GM21786 (cell line): ENCODE data around the gene SHISAL2B.
"Not testable (repeated sequence)": the region's sequence is repeated elsewhere in the genome, so short reads cannot be mapped to it uniquely, and the experiment has no call there.

Source experiments
- ATAC-seq: cut with Tn5 transposase; IDR thresholded peaks from one replicate; pipeline ENCODE4 v1.9.1; 2021; ENCODE audit not compliant: unreplicated experiment

SHISAL2B gene

DNA sequence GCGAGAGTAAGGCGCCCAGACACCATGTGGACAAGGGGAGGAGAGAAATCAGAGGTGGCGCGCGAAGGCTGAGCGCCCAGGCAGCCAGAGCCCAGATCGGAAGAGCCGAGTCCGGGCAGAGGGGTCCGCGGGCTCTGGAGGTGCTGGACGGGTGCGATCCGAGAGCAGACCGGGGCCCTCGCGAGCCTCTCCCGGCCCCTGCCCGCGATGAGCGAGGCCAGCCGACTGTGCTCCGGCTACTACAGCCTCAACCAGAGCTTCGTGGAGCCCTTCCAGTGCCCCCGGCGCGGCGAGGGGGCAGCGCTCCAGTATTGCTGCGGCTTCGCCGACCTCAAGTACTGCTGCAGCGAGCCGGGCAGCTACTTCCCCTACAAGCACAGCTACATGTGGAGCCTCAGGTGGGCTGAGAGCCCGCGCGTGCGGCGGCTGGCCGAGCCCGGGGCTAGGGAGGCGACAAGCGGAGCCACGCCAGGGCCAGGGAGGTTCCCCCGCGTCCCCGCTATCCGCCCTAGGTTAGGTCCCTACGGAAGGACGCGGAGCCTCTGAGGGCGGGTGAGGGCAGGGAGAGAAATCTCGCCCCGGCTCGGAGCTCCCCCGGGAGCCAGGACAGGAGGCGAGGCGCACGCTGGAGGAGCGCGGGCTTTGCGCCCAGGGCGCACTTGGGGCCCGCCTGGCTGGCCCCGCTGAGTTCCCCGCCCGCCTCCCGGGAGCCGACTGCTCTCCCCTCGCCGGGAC lies at the start of gene SHISAL2B:
TSS of gene SHISAL2B (plus strand) at position 87 of the 735 bp plus-strand sequence. CDS start at position 208, 121 bp downstream.
- no peak for ATAC-seq

- ATAC-seq, result no peak
These were observed 45.5 kb upstream of the SHISAL2B start for GRCh38 chr5:64644831-64645230.

DNA sequence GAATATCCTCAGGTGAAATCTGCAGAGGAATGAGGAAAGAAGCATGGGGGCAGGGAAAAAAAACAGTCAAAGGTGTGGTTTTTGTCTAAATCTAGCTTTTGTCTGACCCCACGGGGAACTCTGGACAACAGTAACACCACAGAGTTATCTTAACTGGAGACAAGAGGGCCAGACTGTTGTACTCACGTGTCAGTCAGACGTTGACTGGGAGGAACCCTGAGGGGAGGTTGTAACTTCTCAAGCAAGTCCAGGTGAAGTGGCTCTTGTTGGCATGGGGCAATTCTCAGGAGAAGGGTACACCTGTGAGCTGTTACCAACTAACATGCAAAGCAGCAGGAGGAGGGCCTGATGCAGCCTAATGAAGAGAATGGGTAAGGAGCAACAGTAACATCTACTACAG lies 44.1 kb upstream of the SHISAL2B start:
- no peak for ATAC-seq

GRCh38 chr5:64649512-64649911 lies 40.8 kb upstream of the SHISAL2B start:
- ATAC-seq, result no peak

- no peak for ATAC-seq
These were observed 36.3 kb upstream of the SHISAL2B start for GRCh38 chr5:64653766-64654560.

DNA sequence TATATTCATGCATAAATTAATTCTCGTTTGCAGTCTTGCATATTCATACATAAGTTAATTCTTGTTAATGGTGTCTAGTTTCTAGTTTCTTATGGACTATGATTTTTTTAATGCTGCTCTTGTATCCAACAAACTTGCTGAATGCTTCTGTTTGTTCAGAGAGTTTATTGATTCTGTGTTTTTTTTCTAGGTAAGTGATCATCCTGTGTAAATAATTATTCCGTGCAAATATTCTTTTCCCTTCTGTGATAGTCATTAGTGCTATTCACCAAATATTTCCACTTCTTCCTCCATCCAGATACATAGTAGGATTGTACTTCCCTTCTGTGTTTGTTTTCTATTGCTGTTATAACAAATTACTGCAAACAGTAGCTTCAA lies 35.8 kb upstream of the SHISAL2B start:
- no peak for ATAC-seq

DNA sequence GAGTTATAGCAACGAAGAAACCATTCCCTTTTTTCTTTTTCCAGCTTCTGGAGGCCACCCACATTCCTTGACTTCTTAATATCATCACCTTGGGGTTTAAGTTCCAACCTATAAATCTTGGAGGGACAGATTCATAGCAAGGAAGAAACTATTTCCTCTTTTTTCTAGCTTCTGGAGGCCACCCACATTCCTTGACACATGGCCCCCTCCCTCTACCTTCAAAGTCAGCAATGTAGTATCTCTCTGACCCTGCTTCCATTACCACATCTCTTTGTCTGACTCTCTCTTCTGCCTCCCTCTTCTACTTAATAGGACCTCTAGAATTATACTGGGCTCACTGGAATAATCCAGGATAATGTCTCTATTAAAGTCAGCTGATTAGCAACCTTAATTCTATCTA lies 34.7 kb upstream of the SHISAL2B start:
- ATAC-seq, result no peak

GRCh38 chr5:64659289-64659688 lies 31.0 kb upstream of the SHISAL2B start:
- ATAC-seq, result no peak

- not testable (repeated sequence) for ATAC-seq
These were observed 27.1 kb upstream of the SHISAL2B start for GRCh38 chr5:64663181-64663580.

GRCh38 chr5:64665243-64665642 lies 25.1 kb upstream of the SHISAL2B start:
- no peak for ATAC-seq

DNA sequence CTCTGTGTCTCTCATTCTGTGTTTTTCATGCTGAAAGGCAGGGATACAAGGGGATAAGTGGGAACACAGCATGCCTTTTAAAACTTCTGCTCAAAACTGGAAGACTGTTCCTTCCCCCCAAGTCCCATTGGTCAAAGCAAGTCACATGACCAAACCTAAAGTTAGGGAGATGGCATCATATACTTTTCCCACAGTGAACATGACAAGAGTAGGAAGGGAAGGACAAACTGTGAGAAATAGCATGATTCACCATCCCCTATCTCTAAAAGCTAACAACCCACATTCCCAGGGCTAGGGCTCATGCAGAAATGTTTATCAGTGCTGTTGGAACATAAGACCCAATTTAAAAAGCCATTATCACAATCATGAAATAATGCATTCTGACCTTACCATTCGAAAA lies 24.2 kb upstream of the SHISAL2B start:
- no peak for ATAC-seq

GRCh38 chr5:64667068-64667467 lies 23.2 kb upstream of the SHISAL2B start:
- no peak for ATAC-seq

DNA sequence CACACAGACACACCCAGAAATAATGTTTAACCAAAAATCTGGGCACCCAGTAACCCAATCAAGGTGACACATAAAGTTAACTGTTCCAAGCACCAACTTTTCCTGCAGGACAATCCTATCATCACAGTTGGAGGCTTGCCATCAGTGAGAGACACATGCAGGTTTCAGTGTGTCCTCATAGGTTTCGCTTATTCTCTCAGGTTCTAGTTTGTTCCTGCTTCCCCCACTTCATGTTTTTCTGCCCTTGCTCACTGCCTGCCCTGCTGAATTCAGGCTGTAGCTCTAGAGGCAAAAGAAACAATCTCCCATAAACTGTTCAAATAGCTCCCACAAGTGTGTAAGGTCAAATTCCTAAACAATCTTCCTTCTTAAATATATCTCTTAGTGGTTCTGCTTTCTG lies 20.0 kb upstream of the SHISAL2B start:
- no peak for ATAC-seq

GRCh38 chr5:64671678-64672077 lies 18.6 kb upstream of the SHISAL2B start:
- no peak for ATAC-seq

- no peak for ATAC-seq
These were observed 11.9 kb upstream of the SHISAL2B start for GRCh38 chr5:64678374-64678773.

DNA sequence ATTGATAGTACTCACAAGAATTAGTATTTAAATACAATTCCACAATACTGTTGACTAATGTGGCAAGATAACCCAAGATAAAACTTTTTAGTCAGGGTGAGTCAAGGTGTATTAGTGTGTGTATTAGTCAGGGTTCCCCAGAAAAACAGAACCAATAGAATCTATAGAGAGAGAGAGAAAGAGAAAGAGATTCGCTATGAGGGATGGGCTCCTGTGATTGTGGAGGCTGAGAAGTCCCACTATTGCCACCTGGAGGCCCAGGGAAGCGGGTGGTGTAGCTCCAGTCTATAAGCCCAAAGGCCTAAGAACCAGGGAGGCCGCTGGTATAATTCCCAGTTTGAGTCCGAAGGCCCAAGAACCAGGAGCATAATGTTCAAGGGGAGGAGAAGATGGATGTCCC lies 10.0 kb upstream of the SHISAL2B start:
- no peak for ATAC-seq

DNA sequence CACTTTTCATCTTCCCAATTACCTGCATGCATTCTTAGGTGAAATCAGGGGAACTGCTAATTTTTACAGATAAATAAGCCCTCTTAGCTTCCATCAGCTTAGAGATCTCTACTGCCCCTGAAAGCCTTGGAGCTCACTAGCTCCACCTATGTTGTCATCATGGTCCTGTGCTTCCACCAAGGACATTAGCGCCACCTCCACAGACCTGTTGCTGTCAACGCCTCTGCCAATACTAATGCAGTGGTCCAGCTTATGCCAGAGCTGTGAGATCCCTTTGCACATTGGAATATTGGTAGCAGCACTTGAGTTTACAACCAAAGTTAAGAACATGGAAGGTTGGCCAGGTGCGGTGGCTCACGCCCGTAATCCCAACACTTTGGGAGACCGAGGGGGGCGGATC lies 7.7 kb upstream of the SHISAL2B start:
- no peak for ATAC-seq

DNA sequence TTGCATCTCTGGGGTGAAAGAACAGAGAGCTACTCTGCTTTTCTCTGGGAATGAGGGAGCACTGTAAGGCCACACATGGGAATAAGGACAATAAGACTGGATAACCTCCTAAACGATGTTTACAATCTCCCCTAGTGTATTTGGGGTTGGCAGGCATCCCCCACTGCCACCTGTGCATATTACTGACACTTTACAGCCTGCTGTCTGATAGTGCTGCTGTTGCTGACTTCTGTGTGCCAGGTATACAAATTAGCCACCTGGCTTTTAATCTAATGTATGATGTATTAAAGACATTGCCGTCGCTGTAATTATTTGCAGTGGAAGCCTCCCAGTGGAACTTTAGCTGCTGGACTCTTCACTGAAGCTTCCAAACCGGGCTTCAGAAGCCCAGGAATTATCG lies 4.4 kb upstream of the SHISAL2B start:
- ATAC-seq, result no peak

GRCh38 chr5:64688391-64688790 lies 1.9 kb upstream of the SHISAL2B start:
- no peak for ATAC-seq

- no peak for ATAC-seq
These were observed 1.3 kb upstream of the SHISAL2B start for GRCh38 chr5:64688965-64689364.

- no peak for ATAC-seq
These were observed 243 bp upstream of the SHISAL2B start for GRCh38 chr5:64690104-64690416.

DNA sequence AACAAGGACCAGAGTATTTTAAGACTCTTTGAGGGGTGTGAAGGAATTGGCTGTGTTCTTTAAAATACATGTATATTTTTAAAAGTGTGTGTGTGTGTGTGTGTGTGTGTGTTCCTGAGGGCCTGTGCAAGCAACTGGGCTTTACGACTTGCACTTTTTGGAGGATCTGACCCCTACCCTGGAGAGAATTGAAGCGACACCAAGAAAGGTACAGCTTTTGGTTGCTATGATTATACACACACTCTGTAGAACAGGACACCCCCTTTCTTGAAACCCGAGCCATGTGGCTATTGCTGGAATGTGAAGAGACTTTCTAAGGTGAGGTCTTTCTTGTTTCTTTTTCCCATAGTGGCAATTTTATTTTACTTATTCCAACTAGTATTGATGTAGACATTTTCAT lies 988 bp downstream of the SHISAL2B start:
- ATAC-seq, result no peak

DNA sequence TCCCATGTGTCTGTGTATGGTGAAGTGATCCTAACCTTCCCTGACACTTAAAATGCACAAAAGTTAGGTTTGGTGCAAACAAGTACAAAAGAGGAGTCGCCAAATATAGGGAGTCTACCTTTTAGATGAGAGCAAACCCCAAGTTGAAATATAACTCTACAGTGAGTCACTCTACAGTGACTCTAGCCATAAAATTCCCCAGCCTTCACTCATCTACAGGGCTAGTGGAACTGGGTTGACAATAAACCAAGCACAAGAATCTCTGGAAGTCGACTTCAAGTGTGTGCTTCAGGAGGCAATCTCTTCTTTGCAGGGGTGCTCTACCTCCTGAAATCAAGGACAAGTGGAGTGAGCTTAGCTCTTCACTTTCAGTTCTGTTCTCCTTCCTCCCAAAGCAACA lies 3.3 kb downstream of the SHISAL2B start:
- no peak for ATAC-seq
